RPMI8226 (cell line): ENCODE results near the gene ZNF610.

Experiments
- DNase-seq: peaks from one replicate; pipeline ENCODE4 v3.0.0-alpha.2; 2015

The ZNF610 gene

DNA sequence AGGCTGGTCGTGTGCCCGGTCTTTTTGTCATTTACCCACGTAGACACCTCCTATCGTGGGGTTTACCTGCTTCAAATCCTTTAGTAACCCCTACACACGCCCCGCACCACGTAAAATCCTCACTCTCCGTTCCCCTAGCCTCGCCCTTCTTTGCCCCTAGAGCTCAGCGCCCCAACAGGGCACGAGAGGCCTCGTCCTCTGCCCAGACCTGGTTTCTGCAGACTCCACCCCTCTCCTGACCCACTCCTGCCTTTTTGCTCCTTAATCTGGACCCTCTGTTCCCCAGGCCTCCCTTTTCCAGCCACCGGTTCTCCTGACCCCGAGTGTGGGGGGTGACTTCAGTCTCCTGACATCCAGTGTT, 62.0 kb downstream of the ZNF610 start:
- DNase-seq, result peak; percentile 34

DNA sequence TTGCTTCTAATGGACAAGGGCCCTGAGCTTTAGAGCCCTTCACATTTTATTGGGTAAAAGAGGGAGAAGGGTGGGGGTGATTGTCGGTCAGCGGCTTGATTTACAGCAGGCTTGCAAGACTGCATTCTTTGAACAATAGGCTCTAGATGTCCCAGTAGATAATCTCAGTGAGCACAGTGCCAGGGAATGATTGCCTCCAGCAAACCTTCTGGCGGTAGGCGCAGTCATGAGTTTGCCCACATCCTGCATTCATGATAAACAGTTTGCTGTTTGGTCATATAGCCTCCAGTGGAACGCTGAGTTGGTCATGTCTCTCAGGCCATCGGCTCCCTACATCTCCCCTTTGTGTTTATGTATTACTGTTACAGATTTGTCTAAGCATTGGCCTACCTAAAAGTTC, 74.2 kb downstream of the ZNF610 start:
- DNase-seq, result no peak

DNA sequence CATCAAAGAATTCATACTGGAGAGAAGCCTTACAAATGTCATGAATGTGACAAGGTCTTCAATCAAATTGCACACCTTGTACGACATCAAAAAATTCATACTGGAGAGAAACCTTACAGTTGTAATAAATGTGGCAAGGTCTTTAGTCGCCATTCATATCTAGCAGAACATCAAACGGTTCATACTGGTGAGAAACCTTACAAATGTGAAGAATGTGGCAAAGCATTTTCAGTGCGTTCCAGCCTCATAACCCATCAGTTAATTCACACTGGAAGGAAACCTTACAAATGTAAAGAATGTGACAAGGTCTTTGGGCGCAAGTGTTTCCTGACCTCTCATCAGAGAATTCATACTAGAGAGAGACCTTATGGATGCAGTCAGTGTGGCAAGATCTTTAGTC, 79.7 kb downstream of the ZNF610 start:
- DNase-seq, result no peak
